Measurements from ENCODE around the gene RHOB. TPM values are rescaled to one million over a fixed set of nuclear protein-coding genes. Genes with fewer than 3 reads are reported as not detected.

Gene RHOB
- total and polyA plus RNA-seq, 2 of the 13 experiments (the other 11 are each of a cell fraction or from before 2014, with no cell fraction given) = 192 to 268 TPM

GRCh38 chr2:20421988-20422370 lies 24.9 kb upstream of the RHOB start (continued):
- TF ChIP-seq AHDC1 (CRISPR knock-in tag; IDR thresholded peaks at IDR 0.05; ENCODE audit: borderline replicate concordance) (no peak), HOXD1 (CRISPR knock-in tag; IDR thresholded peaks at IDR 0.05) (no peak), SP2 (CRISPR knock-in tag; IDR thresholded peaks at IDR 0.05) (0 out of 2 replicates have a peak, but pooled peaks have one; percentile 8), ZNF670 (CRISPR knock-in tag; IDR thresholded peaks at IDR 0.05; ENCODE audit: borderline replicate concordance) (no peak)
- TF ChIP-seq, protein P1, sequence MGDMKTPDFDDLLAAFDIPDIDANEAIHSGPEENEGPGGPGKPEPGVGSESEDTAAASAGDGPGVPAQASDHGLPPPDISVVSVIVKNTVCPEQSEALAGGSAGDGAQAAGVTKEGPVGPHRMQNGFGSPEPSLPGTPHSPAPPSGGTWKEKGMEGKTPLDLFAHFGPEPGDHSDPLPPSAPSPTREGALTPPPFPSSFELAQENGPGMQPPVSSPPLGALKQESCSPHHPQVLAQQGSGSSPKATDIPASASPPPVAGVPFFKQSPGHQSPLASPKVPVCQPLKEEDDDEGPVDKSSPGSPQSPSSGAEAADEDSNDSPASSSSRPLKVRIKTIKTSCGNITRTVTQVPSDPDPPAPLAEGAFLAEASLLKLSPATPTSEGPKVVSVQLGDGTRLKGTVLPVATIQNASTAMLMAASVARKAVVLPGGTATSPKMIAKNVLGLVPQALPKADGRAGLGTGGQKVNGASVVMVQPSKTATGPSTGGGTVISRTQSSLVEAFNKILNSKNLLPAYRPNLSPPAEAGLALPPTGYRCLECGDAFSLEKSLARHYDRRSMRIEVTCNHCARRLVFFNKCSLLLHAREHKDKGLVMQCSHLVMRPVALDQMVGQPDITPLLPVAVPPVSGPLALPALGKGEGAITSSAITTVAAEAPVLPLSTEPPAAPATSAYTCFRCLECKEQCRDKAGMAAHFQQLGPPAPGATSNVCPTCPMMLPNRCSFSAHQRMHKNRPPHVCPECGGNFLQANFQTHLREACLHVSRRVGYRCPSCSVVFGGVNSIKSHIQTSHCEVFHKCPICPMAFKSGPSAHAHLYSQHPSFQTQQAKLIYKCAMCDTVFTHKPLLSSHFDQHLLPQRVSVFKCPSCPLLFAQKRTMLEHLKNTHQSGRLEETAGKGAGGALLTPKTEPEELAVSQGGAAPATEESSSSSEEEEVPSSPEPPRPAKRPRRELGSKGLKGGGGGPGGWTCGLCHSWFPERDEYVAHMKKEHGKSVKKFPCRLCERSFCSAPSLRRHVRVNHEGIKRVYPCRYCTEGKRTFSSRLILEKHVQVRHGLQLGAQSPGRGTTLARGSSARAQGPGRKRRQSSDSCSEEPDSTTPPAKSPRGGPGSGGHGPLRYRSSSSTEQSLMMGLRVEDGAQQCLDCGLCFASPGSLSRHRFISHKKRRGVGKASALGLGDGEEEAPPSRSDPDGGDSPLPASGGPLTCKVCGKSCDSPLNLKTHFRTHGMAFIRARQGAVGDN (CRISPR knock-in tag; IDR thresholded peaks at IDR 0.05) = peak; percentile 52
- TF ChIP-seq, protein P2, sequence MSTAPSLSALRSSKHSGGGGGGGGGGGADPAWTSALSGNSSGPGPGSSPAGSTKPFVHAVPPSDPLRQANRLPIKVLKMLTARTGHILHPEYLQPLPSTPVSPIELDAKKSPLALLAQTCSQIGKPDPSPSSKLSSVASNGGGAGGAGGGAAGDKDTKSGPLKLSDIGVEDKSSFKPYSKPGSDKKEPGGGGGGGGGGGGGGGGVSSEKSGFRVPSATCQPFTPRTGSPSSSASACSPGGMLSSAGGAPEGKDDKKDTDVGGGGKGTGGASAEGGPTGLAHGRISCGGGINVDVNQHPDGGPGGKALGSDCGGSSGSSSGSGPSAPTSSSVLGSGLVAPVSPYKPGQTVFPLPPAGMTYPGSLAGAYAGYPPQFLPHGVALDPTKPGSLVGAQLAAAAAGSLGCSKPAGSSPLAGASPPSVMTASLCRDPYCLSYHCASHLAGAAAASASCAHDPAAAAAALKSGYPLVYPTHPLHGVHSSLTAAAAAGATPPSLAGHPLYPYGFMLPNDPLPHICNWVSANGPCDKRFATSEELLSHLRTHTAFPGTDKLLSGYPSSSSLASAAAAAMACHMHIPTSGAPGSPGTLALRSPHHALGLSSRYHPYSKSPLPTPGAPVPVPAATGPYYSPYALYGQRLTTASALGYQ (CRISPR knock-in tag; IDR thresholded peaks at IDR 0.05) = no peak
